Mammary epithelial cell (primary cell): Measurements from ENCODE around the gene RHEB.

ENCODE experiments used
- EZH2 ChIP-seq: IDR thresholded peaks from 2 replicates; pipeline ENCODE4 v1.6.1; 2012; ENCODE audit warnings: low read length, inconsistent platforms, borderline replicate concordance
- TF ChIP-seq, protein P1 (sequence below), 2 donors: IDR thresholded peaks in 1 of 2; conservative IDR thresholded peaks in 1 of 2; 2 replicates each; pipeline ENCODE4 v1.5.1; 2011 to 2012; ENCODE audit warnings: inconsistent platforms in 2 of 2, low read length in 2 of 2, mild to moderate bottlenecking in 2 of 2, control low read depth in 1 of 2, low read depth in 1 of 2; ENCODE audit not compliant: insufficient read depth in 1 of 2; ENCODE audit errors: extremely low read depth in 1 of 2

DNA sequence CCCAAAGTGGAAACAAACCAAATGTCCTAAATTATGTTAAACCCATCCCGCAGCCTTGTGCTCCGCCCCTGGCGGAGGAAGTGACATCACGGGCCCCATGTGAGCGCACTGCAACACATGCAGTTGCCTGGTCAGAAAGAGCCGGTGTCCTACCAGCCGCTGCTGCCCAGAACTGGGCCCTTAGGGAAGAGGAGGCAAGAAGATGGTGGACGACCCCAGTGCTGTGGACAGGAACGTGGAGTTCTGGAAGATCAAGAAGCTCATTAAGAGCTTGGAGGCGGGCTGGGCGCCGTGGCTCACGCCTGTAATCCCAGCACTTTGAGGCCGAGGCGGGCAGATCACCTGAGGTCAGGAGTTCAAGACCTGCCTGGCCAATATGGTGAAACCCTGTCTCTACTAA, 18.0 kb downstream of the RHEB start:
- no peak for TF ChIP-seq EZH2
- TF ChIP-seq, protein P1, sequence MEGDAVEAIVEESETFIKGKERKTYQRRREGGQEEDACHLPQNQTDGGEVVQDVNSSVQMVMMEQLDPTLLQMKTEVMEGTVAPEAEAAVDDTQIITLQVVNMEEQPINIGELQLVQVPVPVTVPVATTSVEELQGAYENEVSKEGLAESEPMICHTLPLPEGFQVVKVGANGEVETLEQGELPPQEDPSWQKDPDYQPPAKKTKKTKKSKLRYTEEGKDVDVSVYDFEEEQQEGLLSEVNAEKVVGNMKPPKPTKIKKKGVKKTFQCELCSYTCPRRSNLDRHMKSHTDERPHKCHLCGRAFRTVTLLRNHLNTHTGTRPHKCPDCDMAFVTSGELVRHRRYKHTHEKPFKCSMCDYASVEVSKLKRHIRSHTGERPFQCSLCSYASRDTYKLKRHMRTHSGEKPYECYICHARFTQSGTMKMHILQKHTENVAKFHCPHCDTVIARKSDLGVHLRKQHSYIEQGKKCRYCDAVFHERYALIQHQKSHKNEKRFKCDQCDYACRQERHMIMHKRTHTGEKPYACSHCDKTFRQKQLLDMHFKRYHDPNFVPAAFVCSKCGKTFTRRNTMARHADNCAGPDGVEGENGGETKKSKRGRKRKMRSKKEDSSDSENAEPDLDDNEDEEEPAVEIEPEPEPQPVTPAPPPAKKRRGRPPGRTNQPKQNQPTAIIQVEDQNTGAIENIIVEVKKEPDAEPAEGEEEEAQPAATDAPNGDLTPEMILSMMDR (conservative IDR thresholded peaks at IDR 0.05 in 1 of 2, IDR thresholded peaks at IDR 0.05 in 1 of 2; ENCODE audit: extremely low read depth in 1 of 2, insufficient read depth in 1 of 2, low read depth in 1 of 2, low read length in 2 of 2), result no peak
